HG03108 (cell line): ENCODE measurements around the gene GFY.

Experiments
- ATAC-seq: cut with Tn5 transposase; IDR thresholded peaks from one replicate; pipeline ENCODE4 v1.9.1; 2021; ENCODE audit warnings: moderate library complexity; ENCODE audit not compliant: unreplicated experiment

GFY gene

GRCh38 chr19:49407482-49408015, 17.6 kb upstream of the GFY start:
- no peak for ATAC-seq

- no peak for ATAC-seq
These were observed 16.3 kb upstream of the GFY start for GRCh38 chr19:49408816-49409440.

- no peak for ATAC-seq
These were observed 15.7 kb upstream of the GFY start for GRCh38 chr19:49409441-49410029.

GRCh38 chr19:49411681-49412326, 13.4 kb upstream of the GFY start:
- no peak for ATAC-seq

- no peak for ATAC-seq
These were observed 11.8 kb upstream of the GFY start for GRCh38 chr19:49413348-49413747.

- ATAC-seq, result no peak
These were observed 10.9 kb upstream of the GFY start for GRCh38 chr19:49414256-49414655.

- no peak for ATAC-seq
These were observed 9.9 kb upstream of the GFY start for GRCh38 chr19:49415102-49415809.

GRCh38 chr19:49415810-49416200, 9.4 kb upstream of the GFY start:
- ATAC-seq, result no peak

GRCh38 chr19:49417088-49417487, 8.1 kb upstream of the GFY start:
- ATAC-seq, result no peak

- no peak for ATAC-seq
These were observed 6.7 kb upstream of the GFY start for GRCh38 chr19:49418511-49418910.

- no peak for ATAC-seq
These were observed 6.0 kb upstream of the GFY start for GRCh38 chr19:49419173-49419572.

GRCh38 chr19:49420227-49420626, 5.0 kb upstream of the GFY start:
- no peak for ATAC-seq

GRCh38 chr19:49421039-49421877, 3.9 kb upstream of the GFY start:
- no peak for ATAC-seq

GRCh38 chr19:49421878-49422202, 3.3 kb upstream of the GFY start:
- no peak for ATAC-seq

GRCh38 chr19:49422407-49423070, 2.6 kb upstream of the GFY start:
- ATAC-seq, result no peak

GRCh38 chr19:49423071-49423984, 1.9 kb upstream of the GFY start, which contains the start of gene PTH2:
PTH2 (minus strand) TSS chr19:49423441; CDS start chr19:49423339, 102 bp downstream.
- no peak for ATAC-seq

GRCh38 chr19:49423985-49424303, 1.2 kb upstream of the GFY start:
- no peak for ATAC-seq

GRCh38 chr19:49425922-49426592, 869 bp downstream of the GFY start:
- no peak for ATAC-seq

- ATAC-seq, result no peak
These were observed 2.2 kb downstream of the GFY start for GRCh38 chr19:49427339-49427738.
